Measurements from ENCODE around the gene ECE1.

GRCh38 chr1:21263653-21264225 lies 26.5 kb downstream of the ECE1 start:
- no peak for TF ChIP-seq CTCF (IDR thresholded peaks at IDR 0.05; ENCODE audit: insufficient read depth, low read length)
- no peak for TF ChIP-seq GABPA (IDR thresholded peaks at IDR 0.05; ENCODE audit: low read depth)
- TF ChIP-seq SPI1 (IDR thresholded peaks at IDR 0.05; ENCODE audit: borderline replicate concordance, low read depth) = no peak
- TF ChIP-seq REST (IDR thresholded peaks at IDR 0.05; ENCODE audit: insufficient replicate concordance, low read depth) = no peak

Data from HL-60 (cell line).